Measurements from ENCODE around the gene SPECC1.

- TF ChIP-seq POLR2A (IDR thresholded peaks at IDR 0.05) (no peak), CTCF (IDR thresholded peaks at IDR 0.05) (no peak)
Observed at GRCh38 chr17:20217677-20218076, 208.5 kb downstream of the SPECC1 start.

Measured in lower leg skin (tissue), 3 donors.